ENCODE results near the gene RUNX3.

The RUNX3 gene

DNA sequence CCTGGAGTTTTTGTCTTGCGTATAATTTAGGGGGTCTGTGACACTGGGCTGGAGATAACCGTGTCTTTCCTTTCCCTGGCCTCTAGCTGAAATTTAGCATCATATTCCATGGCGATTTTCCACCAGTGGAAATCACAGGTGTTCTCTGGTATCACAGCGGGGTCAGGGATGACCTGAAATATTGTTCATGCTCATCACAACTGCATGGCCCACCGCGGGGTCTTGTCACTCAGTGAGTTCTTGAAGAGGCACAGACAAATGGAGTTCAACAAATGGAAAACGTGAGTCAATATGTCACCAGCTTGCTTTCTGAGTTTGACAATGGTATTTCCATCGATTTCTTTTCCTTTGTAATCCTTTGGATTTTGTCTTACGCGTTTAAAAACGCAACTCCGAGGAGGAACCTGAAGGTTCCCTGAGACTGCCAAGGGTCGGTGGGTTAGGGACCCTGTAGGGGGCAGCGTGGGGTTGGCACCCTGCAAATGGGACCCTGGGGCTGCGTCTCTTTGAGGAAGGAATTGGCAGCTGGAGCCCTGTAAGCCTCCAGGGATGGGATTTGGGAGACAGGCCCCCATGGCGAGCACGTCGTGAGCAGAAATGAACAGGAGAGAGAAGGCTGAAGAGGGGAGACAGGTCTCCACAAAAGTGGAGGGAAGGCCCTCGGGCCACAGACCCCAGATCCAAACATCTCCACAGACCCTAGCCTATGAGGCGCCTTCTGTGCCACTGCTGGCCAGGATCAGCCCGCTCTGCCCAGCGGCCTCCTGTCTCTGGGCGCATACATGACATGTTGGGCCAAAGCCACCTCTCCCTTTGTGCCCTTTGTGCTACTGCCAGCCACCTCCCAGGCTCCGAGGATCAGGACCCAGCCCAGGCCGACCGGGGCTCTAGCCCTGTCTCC lies 32.1 kb upstream of the RUNX3 start:
- no peak for DNase-seq (ENCODE audit: low spot score)
- TF ChIP-seq, protein P1, sequence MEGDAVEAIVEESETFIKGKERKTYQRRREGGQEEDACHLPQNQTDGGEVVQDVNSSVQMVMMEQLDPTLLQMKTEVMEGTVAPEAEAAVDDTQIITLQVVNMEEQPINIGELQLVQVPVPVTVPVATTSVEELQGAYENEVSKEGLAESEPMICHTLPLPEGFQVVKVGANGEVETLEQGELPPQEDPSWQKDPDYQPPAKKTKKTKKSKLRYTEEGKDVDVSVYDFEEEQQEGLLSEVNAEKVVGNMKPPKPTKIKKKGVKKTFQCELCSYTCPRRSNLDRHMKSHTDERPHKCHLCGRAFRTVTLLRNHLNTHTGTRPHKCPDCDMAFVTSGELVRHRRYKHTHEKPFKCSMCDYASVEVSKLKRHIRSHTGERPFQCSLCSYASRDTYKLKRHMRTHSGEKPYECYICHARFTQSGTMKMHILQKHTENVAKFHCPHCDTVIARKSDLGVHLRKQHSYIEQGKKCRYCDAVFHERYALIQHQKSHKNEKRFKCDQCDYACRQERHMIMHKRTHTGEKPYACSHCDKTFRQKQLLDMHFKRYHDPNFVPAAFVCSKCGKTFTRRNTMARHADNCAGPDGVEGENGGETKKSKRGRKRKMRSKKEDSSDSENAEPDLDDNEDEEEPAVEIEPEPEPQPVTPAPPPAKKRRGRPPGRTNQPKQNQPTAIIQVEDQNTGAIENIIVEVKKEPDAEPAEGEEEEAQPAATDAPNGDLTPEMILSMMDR (IDR thresholded peaks at IDR 0.05; ENCODE audit: extremely low read depth, missing control alignments) = no peak

DNA sequence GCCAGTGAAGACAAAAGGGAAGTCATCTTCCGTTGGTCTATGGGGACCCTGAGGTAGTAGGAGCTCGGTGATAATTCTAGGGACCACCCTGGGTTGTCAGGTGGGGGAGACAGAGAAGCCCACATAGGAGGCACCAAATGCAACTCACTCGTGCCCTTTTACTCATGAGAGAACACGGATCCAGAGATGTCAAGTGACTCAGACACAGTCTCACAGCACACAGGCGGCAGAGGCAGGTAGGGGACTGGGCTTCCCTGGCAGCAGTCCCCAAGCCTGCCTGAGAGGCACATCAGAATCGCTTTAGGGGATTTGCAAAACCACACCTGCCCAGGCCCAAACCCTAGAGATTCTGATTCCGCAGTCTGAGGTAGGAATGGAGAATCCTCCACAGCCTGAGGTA lies 31.3 kb upstream of the RUNX3 start:
- DNase-seq (ENCODE audit: low spot score) = no peak
- TF ChIP-seq, protein P1 (IDR thresholded peaks at IDR 0.05; ENCODE audit: extremely low read depth, missing control alignments) = no peak

DNA sequence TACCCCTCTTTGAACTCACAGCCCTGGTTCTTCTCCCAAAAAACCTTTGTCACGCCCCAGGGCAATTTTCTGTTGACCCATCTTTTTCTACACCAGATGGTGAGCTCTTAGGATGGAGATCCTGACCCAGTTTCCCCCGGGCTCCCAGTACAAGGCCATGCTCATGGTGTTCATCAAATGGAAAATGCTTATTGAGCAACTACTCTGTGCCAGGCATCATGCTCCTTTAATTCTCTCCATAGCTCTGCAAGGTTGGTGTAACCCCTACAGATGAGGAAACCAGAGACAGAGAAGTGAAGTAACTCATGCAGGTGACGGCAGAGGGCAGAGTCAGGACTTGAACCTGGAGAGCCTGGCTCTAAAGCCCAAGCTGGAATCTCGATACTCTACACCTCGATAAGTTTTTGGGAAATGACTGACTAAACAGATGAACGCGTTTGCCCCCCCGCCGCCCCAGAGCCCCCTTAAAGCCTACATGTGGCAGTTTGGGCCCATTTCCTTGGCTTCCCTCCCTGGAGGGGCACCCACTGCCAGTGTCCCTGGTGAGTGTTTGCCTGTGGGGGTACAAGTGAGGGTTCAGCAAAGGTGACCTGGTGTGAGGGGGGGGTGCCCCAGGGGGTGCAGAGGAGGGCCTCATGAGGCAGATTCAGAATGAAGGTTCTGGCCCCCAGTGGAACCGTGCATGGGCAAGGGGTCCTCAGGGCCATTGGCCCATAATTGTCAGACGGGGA lies 30.2 kb upstream of the RUNX3 start:
- TF ChIP-seq, protein P1 (IDR thresholded peaks at IDR 0.05; ENCODE audit: extremely low read depth, missing control alignments) = no peak
- no peak for DNase-seq (ENCODE audit: low spot score)

DNA sequence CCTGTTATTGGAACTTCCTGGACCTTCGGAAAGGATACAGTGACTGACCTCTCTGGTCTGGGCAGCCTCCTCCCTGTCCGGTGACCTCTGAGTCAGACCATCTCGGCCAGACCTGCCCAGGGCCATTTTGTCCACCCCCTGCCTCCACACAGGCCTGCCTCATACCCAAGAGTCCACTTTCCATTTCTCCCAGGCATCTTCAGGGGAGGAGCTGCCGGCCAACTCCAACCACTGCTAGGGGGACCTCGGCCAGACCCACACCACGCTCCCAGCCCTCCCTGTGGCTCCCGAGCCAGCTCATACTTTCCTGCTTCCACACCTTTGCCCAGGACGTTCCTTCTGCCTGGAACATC lies 29.5 kb upstream of the RUNX3 start:
- TF ChIP-seq, protein P1 (IDR thresholded peaks at IDR 0.05; ENCODE audit: extremely low read depth, missing control alignments) = no peak
- DNase-seq (ENCODE audit: low spot score) = no peak

DNA sequence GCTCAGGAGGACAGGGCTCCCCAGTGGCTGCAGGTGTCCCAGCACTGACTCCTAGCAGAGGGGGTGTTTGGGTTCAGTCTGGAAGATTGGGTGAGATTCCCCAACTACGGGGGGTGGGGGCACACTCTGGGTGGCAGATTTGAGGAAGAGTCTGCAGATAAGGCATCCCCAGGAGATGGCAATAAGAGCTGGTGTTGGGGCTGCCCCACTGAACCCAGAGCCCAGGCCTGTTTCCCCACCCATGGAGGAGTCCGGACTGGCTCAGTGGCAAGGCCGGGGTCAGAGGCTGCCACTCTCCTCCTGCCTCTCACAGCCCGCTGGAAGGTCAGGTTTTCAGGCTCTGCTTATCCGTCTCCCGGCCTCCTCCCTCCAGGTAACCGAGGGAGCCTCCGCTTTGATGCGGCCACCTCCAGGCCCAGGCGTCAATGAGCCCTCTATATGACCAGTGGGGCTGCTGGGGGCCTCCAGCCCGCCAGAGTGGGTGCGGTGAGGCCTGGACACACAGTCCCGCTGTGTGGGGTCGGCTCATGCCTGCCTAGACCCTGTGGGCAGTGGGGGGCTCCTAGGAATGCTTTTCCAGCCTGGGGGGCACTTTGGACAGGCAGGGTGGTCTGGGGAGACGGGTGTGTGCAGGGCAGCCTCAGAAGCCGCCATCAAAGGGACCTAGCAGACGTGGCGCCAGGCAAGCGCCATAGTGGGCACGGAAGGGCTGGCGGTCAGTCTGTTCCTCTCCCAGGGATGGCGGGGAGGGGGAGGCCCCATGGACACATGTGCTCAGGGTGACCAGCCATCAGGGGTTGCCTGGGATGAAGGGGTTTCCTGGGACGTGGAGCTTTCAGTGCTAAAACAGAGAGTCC lies 28.9 kb upstream of the RUNX3 start:
- no peak for DNase-seq (ENCODE audit: low spot score)
- TF ChIP-seq, protein P1 (IDR thresholded peaks at IDR 0.05; ENCODE audit: extremely low read depth, missing control alignments) = no peak

DNA sequence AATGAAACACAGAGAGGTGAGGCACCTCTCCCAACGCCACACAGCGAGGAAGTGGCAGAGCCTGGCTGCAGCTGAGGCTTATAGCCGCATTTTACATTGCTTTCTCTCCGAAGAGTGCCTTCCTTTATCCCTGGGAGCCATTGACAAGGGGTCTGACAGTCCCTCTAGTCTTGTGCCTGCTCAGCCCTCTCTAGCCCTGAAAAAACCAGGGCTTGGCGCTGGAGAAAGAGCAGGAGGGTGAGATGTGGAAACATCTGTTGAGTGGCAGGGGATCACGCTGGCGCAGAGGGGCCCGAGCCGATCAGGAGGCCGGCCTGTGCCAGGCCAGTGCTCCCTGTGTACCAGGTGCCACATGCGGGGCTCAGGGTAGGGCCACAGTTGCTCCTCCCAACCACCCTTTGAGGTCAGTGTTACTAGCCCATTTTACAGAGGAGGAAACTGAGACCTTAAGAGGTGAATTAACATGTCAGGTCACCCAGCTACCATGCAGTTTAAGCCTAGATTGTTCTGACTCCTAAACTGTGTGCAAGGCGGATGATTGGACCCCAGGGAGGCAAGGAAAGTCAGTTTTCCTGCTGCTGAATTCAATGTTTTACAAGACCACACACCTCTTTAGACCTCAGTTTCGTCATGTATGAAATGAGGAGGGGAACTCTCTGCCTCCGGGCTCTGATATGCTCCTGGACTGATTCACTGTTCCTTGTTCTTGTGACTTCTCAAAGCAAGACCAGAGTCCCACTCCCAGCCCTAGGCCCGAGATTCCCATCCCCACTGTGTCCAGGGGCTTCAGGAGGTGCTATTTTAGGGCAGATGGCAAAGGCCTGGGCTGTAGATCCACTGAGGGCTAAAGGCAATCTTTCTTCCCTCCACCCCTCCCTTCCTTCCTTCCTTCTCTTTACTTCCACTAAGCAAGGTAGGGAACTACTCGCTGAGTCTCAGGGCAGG lies 28.0 kb upstream of the RUNX3 start:
- DNase-seq (ENCODE audit: low spot score) = no peak

More for the DNA sequence above, 28.0 kb upstream of the RUNX3 start:
- TF ChIP-seq, protein P1 (IDR thresholded peaks at IDR 0.05; ENCODE audit: extremely low read depth, missing control alignments) = no peak
